M059J (cell line): ENCODE data around the gene TUSC2. TPM values are rescaled to one million over a fixed set of nuclear protein-coding genes. Genes with fewer than 3 reads are reported as not detected.

Experiments used
- DNase-seq: peaks from one replicate; pipeline ENCODE4 v3.0.0-alpha.2; 2012; ENCODE audit warnings: low read depth
- total RNA-seq: library from RNA; depleted of rRNA; stranded (reverse); fragments of >200 nt; shearing (Covaris generic); gene quantifications from 2 replicates; pipeline ENCODE4 v1.2.3, GENCODE V29; 2014

The TUSC2 gene
- total RNA-seq, 1 experiment from 2014 or later = 23.7 TPM

DNA sequence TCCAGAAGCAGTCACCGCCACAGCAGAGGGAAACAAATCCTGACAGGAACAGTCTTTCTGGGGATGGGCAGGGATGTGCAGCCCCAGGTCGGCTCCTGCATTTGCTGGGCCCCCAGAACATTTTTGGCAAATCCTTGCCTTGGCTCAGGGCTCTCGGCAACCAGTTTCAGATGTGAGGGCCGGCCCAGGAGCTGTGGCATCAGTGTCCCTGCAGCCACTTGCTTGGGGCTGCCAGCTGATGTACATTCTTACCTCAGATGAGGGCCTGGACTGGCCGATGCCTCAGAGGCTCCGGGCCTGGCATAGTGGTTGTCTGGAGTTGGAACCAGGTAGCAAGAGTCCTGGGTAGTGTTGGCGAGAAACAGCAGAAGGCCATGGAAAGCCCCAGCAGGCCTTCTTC is 26.8 kb upstream of the TUSC2 start:
- no peak for DNase-seq

DNA sequence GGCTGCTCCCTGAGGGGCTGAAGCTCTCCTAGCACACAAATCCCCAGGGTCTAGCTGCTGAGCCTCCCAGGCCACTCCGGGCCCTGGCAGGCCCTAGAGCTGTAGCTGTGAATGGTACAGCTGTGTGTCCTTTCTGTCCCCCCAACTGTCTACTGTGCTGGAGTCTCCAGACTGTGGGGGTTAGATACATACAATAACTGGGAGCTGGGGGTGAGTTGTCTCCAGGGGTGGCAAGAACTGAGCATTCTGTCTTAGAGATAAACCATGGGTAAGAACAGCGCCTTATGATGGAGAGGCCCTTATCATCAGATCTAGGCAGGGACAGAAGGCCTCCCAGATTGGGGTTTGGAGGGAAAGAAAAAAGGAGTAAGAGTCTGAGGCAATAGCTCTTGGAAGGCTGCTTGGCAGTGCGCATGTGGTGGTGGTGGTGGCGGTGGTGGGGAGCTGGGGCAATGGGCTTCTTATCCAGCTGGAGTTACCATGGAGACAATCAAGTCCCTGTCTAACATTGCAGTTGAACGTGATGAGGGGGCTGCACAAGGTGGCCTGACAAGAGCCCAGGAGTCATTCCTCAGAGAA is 26.3 kb upstream of the TUSC2 start:
- no peak for DNase-seq

DNA sequence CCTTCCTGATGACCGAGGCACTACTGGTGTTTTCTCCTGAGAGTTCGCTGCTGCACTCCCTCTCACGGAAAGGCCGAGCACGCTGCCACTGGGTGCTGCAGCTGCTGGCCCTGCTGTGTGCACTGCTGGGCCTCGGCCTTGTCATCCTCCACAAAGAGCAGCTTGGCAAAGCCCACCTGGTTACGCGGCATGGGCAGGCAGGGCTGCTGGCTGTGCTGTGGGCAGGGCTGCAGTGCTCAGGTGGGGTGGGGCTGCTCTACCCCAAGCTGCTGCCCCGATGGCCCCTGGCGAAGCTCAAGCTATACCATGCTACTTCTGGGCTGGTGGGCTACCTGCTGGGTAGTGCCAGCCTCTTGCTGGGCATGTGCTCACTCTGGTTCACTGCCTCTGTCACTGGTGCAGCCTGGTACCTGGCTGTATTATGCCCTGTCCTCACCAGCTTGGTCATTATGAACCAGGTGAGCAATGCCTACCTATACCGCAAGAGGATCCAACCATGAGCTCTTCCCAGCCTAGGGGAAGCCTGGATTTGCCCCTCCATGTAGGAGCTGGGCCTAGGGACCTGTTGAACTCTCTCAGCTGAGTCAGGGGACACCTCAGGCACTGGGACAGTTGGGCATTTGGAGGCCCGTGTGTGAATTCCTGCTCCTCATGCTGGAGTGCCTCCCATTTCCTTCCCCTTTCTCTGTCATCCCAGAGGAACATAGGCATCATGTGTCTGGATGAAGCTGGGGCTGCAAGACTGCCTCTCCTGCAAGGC is 25.4 kb upstream of the TUSC2 start:
- DNase-seq = no peak

DNA sequence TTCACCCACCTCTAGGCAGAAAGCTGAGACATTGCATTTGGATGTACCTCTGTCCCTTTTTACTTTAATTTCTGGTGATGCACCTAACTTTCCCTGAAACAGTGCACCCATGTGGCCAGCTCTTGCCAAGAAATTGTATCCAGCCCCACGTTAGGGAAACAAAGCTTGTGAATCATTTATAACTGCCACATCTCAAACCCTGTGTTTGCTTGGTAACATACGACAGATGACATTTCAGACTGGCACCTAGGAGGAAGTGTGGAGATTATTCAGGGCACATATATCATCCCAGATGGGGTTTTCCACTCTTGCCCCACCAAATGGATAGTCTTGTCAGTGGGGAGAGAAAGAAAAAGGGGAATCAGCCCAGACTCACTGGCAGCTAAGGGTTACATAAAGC is 24.8 kb upstream of the TUSC2 start:
- DNase-seq = peak; percentile 43

DNA sequence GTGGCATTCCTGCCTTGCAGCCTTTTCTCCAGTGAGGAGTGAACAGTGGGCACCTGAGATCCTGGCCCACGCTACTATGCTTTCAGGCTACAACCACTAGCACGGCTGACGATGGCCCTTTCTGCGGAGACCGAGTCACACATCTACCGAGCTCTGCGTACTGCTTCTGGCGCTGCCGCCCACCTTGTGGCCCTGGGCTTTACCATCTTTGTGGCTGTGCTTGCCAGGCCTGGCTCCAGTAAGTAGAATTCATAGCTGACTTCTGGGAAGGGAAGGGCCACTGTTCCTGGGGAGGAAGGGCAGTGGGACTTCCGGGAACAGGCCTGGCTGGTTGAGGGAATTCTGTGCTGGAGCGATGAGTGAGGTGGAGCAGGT is 23.3 kb upstream of the TUSC2 start:
- DNase-seq = no peak

DNA sequence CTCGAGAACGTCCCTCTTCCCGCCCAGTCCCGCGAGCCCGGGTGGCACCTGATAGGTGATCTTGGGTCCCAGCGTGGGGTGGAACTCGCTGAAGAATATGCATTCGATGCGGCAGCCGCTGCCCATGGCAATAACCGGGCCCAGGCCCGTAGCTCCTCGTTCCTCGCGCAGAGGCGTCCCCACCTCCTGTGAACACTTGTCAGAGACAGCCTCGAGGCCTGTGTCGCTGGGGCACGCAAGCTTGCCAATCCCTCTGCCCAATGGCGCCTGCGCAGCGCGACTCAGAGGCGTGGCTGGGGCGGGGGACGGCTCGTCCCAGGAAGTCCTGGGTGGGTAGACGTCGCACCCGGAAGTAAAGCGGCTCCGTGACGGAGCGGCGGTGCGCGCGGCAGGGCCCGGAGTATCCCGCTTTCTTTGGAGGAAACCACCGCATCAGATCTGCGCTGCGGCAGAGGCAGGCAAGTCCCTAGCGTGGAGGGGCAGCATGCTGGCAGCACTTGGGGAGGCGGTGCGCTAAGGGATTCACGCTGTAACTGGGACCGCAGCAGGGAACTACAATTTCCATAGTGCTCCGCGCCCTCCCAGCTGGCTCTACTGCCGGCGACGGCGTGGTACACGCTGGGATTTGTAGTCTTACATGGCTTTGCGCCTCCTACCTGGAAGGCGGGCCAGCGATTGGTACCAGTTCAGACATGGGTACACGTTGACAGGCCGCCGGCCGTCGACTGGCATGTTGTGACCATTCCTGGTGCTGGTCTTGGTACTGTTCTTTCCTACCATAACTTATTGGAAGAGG is 22.7 kb upstream of the TUSC2 start, which contains the start of the genes CYB561D2 and NPRL2:
CYB561D2 (plus strand) TSS at position 336 of the 796 bp plus-strand sequence. CDS start 572 bp downstream, outside the sequence.
NPRL2 (minus strand) TSS at position 249 of the 796 bp plus-strand sequence; CDS start at position 126, 123 bp downstream.
- DNase-seq = peak; percentile 91

DNA sequence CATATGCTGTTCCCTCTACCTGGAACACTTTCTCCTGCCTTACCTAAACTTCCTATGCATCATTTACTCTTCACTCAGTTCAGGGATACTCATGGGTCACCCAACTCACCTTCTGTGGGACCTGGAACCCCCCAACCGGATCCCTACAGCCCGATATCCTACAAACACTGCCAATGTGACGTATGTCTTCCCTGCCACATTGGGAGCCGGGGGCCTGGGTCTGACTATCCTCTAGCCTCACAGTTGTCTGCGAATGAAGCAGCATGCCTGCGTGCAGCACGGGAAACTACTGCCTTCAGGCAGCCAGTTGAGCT is 22.1 kb upstream of the TUSC2 start:
- DNase-seq = no peak

DNA sequence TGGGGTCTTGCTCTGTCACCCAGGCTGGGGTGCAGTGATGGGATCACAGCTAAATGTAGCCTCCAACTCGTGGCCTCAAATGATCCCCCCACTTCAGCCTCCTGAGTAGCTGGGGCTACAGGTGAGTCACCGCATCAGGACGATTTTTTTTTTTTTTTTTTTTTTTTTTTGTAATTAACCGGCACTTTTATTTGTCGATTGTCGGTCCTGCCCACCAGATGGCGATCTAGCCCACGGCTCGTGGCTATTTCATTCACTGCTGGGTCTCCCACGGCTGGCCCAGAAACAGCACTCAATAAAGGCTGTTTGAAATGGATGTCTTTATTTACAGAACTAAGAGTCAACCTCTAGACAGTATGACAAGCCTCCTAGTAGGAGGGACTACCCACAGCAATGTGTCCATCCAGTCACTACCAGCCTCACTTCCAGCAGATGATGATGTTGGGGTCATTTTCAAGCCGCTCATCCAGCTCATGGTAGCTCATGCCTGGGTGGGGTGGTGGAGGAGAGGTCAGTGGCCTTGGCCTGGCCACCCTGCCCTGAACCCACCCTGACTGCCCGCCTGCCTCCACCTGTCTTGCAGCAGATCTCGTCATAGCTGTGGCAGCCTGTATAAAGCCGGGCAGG is 19.3 kb upstream of the TUSC2 start:
- peak; percentile 72 for DNase-seq

DNA sequence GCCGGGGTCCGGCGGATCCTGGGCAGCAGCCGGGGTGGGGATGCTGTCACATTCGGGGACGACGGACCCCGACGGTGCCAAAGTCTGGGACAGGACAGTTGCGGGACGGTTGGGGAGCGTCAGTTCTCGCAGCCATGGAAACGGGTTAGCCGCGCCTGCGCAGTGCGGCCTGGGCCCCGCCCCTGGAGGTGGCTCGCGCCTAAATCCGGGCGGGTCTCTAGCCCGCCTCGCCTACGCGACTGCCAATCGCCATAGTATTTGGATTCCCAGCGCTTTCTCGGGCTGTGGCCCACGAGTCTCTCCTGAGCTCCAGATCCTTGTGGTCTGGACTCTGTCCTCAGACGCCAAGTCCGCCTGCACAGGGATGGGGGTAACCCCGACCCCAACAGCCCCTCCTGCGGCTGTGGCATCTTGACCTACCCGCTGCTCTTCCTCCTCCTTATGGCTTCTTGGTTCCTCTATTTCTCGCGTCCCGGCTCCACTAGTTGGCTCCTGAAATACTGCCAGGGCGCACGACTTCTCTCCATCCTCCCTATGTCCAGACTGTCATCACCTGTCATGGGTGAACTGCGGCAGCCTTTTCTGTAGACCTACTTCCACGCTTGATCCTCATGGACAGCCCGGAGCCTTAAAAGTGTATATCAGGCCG is 17.7 kb upstream of the TUSC2 start, which contains the start of gene ZMYND10:
ZMYND10 (minus strand) TSS at position 147 of the 649 bp plus-strand sequence. CDS start 153 bp downstream, outside the sequence.
- peak; percentile 56 for DNase-seq

DNA sequence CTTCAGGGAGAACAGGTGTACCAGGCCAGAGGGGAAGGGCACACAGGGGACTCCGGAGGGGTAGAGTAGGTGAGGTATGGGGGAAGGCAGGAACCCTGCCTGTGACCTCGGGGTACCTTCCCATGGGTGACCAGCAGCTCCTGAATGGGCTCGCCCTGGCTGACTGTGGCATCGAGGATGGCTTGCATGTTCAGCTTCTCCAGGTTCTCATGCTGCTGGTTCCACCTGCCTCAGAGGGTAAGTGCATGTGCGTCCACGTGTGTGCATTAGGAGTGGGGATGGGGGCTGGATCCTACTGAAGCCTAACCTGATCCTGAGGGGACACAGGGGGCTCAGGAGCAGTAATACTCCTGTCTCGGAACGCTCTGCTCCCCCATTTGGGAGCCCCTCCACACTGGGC is 17.0 kb upstream of the TUSC2 start:
- no peak for DNase-seq

DNA sequence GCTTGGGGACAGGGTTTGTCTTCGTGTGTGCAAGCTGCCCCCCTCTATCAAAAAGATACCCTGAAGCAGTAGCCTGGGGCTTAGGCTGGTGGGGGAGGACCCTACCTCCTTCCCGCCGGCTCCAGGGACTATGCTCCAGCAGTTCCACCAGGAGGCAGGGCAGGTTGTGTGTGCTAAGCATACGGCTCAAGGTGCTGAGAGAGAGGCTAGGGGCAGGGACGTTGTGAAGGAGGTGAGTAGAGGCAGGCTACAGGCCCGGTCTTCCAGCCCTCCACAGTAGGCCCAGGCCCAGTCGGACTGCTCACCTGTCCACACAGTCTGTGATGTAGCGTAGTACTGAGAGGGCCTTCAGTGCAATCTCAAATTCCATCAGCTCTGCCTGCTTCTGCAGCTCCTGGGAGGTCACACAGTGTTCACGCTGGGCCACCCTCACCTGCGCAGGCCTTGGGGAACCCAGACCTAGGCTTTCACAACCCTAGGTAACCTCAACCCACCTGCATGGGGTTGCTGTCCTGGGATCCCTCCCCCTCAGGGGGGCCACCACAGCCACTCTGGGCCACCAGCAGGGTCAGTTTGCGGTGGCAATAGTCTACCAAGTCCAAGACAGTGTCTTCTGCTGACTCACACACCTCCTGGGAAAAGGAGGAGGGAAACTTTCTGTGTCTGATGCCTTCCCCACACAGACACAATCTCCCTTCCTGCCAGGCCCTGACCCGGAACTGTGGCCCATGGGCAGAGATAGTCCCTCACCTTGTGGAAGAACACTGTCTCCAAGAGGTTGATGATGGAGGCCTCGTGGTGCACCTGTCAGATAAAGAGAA is 15.0 kb upstream of the TUSC2 start:
- no peak for DNase-seq

DNA sequence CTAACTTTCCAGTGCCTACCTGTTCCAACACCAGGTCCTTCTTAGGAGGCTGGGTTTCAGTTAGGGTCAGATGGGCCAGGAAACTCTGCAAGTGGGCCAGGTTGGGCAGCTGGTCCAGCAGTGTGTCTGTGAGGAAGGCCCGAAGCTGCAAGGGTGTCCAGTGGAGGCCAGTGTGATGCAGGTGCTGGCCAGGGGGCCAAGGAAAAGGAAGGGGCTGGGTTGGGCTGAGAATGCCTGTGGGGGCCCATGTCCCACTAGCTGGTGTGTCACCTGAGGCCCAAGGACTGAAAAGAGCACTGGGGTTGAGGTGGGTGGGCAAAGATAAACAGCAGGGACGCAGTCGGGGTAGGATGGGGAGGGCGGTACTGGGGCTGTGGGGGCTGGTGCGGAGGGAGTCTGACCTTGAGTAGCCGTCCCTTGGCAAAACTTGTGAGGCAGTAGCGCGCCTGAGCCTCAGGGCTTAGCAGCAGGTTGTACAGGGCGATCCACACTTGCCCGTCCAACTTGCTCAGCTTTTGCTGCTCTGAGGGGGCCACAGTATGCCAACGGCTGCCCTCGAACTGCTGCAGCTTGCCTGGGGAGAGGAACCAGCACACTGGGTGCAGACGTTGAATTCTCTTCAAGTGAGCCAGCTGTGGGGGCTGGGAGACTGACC is 14.1 kb upstream of the TUSC2 start:
- no peak for DNase-seq

DNA sequence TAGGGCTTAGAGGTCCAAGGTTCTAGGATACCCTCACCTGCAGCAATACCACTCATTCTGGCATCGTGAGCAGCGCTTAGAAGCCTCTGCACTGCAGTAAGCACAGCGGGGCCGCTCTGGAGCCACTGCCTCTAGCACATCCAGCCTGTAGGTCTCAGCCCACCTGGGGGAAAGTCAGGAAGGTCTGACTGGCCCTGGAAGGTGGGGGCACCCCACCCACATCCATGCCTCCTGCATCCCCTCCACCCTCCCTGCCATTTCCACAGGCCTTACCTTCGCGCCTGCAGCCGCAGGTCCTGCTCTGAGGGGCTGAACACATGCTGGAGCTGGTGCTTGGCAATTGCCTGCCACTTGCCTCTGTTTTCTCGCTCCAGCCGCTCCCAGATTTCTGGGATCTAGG is 13.5 kb upstream of the TUSC2 start:
- no peak for DNase-seq

DNA sequence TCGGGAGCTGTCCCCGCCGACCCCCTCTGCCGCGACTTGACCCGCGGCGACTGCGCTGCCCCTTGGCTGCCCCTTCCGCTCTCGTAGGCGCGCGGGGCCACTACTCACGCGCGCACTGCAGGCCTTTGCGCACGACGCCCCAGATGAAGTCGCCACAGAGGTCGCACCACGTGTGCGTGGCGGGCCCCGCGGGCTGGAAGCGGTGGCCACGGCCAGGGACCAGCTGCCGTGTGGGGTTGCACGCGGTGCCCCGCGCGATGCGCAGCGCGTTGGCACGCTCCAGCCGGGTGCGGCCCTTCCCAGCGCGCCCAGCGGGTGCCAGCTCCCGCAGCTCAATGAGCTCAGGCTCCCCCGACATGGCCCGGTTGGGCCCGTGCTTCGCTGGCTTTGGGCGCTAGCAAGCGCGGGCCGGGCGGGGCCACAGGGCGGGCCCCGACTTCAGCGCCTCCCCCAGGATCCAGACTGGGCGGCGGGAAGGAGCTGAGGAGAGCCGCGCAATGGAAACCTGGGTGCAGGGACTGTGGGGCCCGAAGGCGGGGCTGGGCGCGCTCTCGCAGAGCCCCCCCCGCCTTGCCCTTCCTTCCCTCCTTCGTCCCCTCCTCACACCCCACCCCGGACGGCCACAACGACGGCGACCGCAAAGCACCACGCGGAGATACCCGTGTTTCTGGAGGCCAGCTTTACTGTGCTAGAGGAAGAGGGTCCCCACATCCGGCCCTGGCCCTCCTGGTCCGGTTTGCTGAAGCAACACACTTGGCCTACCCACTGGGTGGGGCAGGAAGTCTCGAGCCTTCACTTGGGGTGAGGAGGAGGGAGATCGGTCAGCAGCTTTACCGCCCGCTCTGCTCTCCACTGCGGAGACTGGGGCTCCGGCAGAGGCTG is 12.7 kb upstream of the TUSC2 start, which contains the start of gene RASSF1:
RASSF1 (minus strand) TSS at position 389 of the 882 bp plus-strand sequence; CDS start at position 358, 31 bp downstream.
- DNase-seq = no peak

DNA sequence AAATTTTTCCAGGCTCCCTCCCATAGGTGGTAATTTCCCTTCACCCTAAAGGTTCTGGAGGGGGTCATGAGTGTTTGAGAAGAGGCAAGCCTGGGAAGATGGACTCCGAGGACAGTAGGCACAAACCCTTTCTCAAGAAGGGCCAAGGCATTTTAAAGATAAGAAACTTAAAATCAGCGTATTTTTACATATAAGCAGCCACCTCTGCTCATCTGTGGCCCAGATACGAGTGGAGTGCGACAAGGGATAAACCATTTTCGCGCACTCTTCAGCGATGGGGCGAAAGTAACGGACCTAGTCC is 12.1 kb upstream of the TUSC2 start:
- no peak for DNase-seq

DNA sequence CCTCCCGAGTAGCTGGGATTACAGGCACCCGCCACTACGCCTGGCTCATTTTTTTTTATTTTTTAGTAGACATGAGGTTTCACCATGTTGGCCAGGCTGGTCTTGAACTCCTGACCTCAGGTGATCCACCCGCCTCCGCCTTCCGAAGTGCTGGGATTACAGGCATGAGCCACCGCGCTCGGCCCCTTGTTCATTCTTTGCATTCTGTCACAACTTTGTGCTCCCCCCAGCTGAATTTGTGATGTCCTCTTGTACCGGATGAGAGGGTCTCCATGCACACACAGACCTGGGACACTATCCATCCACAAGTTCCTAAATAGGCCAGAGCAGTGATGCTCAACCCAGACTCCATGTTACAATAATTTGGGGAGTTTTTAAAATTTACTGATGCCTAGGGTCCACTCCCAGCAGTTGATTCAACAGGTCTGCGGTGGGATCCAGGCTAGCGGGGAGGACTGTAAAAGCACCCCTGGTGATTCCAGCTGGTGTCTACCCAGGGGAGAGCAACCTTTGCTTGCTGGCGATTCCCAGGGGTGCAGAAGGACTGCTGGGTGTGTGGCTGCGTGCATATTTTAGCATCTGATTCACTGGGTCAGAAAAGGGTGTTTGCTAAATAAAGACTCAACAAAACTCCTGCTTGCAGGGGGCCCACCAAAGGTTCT is 11.6 kb upstream of the TUSC2 start:
- no peak for DNase-seq

DNA sequence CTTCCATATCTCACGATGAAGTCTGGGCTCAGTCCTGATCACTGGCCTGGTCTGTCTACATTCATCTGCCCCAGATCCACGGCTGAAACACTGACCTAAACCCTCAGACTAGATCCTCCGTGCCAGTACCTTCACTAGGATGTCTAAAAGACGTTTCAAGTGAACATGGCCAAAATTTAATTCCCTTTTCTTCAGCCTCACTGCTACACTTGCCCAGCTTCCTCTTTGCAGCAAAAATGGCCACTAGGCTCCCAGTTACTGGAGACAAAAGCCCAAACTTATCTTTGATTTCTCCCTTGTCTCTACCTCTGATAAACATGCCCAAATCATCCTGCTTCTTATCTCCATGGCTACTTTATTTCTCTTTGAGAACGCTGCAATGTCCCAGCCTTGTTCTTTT is 10.9 kb upstream of the TUSC2 start:
- no peak for DNase-seq

DNA sequence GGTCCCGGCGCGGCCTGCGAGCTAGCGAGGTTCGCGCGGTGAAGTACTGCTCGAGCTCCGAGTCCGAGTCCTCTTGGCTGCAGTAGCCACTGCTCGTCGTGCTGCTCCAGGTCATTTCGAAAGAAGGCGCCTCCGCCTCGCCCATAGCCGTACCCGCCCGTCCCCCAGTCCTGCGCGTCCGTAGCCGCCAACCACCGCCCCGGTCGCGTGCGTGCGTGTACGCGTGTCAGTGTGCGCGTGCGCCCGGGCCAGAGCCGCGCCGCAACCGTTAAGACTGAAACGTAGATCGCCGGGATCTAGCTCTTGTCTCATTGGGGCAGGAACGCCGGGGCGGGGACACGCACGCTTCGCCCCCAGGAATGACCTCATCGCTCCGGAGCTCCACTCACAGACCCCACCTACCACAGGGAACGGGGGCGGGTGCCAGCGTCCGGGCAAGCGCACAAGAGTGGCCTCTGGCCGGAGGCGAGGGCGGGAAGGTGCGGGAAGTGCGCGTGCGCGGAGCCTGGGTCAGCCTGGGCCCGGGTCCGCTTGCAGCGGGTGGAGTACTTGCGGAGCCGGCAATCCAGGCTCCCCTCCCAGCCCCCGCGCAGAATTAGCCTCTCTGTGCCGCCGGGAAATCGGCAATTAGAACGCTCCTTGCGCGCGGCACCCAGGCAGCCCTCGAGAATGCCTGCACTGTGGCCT is 9.3 kb upstream of the TUSC2 start:
- DNase-seq = peak; percentile 97
